T-helper 22 cell (primary cell): Measurements from ENCODE around the gene MINDY4.

Experiments
- DNase-seq: peaks from one replicate; pipeline ENCODE4 v3.0.0-alpha.2; 2020; ENCODE audit warnings: low read depth

The MINDY4 gene

GRCh38 chr7:30743371-30744074 is 27.7 kb upstream of the MINDY4 start:
- no peak for DNase-seq

DNA sequence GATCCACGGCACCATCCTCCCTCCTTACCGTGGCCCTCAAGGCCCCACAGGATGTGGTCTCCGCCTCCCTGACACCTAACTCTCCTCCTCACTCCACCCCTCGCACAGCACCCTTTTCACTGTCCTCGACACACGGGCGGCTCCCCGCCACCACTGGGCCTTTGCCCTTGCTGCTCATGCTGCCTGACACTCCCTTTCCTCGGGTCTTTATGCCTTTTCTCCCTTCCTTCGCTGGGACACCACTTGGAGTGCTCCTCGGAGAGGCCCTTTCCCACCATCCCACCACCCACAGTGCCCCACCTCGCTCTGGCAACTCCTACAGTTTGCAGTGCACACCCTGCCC is 27.2 kb upstream of the MINDY4 start:
- DNase-seq, result no peak

- DNase-seq, result no peak
Measured at GRCh38 chr7:30745261-30745941, 25.8 kb upstream of the MINDY4 start.

- no peak for DNase-seq
Measured at GRCh38 chr7:30750010-30750409, 21.2 kb upstream of the MINDY4 start.

- no peak for DNase-seq
Measured at GRCh38 chr7:30750683-30751650, 20.2 kb upstream of the MINDY4 start.

- no peak for DNase-seq
Measured at GRCh38 chr7:30751696-30752273, 19.4 kb upstream of the MINDY4 start, which contains the start of gene INMT. TSS of gene INMT (plus strand) at chr7:30752135. CDS start at chr7:30752151, 16 bp downstream.

GRCh38 chr7:30752484-30752883 is 18.7 kb upstream of the MINDY4 start:
- no peak for DNase-seq

GRCh38 chr7:30752979-30753378 is 18.2 kb upstream of the MINDY4 start:
- no peak for DNase-seq

GRCh38 chr7:30754315-30754877 is 16.8 kb upstream of the MINDY4 start:
- DNase-seq, result no peak

- no peak for DNase-seq
Measured at GRCh38 chr7:30755384-30756154, 15.6 kb upstream of the MINDY4 start.

GRCh38 chr7:30757342-30757692 is 13.9 kb upstream of the MINDY4 start:
- DNase-seq, result no peak

DNA sequence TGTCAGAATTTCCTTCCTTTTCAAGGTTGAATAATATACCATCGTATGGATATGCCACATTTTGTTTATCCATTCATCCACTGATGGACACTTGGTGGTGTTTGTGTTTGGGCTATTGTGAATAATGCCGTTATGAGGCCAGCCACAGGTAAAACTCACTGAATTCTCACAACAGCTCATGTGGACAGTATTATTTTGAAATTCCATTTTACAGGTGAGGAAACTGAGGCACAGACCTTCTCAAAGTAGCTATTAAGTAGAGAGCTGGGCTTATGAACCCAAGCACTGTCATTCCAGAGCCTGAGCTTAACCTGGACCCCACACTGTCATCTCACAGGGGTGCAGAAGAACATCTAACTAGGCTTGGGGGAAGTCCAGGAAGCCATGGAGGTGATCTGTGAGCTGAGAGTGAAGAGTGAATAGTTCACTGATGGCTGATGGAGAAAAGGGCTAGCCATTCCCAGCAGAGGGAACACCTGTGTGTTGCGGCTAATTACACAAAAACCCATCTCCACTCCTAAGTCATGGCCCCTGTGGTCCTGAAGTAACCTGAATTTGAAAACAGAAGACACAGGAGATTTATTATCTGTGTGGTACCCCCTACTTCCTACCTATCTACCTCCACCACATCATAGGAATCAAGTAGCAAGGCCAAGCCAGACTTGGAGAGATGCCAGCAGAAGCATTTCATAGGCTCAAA is 10.6 kb upstream of the MINDY4 start:
- DNase-seq, result no peak

DNA sequence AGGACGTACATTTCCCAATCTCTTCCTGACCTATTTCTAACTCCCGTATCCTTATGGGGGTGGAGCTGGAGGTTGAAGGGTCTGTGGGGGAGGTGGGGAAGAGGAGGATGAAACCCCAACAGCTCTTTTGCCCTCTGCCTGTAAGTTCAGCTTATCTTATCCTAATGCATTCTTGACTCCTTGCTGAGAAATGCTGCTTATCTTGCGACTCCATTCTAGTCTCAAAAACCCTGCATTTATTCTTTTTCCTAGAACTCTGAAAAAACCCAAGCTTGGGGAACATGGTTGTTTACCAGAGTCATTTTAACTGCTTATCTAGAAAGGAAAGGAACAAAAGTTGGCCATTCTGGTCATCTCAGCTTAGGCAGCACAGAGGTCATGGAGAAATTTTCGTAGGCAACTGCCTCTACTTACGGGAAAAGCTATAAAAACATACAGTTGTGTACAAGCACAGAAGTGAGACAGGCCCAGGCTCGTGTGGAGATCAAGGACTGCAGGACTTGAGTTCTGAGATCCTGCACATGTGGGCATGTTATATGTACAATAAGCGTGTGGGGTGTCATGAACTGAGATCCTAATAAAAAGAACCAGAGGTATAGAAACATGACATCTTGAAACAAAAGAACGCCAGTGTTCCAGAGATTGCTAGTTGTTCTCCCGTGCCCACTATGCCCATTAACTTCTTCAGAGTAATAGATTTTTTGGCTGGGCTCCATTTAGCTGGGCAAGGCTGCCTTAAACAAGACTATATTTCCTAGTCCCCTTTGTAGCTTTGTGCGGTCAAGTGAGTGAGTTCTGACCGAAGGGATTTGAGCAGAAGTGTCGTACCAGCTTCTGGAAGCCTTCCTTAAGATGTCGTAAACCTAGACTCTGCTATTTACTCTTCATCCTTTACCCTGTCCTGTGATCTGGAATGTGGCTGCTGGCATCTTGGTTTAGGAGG is 9.7 kb upstream of the MINDY4 start:
- no peak for DNase-seq

DNA sequence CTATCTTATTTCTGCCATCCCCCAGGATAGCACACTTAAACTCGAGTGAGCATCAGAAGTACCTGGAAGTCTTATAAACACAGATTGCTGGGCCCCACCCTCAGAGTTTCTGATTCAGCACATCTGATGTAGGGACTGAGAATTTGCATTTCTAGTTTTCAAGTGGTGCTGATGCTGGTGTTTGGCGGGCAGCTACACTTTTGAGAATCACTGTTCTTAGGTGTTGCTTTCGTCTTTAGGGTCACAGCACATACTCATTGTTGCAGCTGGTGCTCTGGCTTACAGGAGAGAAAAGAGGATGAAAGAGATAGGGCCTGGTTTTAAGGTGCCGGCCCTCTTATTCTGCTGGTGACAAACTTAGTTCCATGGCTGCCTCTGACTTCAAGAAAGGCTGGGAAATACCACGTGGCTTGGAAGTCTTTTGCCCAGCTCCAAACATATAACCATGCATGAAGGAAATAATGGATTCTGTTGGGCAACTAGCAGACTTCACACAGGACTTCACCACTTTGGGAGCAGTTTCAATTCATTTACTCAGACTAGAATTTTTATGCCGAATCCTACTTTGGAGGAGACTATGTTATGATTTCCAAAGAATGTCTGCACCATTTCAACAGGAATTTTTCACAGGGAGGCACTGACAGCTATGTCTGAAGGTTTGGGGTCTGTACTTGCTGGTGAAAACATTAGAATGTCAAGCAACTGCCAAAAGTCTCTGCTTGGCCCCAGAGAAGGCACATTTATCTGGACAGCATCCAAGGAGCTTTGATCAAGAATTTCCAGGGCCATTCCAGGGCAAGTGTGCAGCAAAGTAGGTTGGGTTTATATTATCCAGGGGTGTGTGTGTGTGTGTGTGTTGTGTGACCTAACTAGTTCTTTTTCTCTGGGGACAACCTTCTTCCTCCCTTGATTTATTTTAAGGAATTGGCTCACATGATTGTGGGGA is 6.9 kb upstream of the MINDY4 start:
- no peak for DNase-seq

DNA sequence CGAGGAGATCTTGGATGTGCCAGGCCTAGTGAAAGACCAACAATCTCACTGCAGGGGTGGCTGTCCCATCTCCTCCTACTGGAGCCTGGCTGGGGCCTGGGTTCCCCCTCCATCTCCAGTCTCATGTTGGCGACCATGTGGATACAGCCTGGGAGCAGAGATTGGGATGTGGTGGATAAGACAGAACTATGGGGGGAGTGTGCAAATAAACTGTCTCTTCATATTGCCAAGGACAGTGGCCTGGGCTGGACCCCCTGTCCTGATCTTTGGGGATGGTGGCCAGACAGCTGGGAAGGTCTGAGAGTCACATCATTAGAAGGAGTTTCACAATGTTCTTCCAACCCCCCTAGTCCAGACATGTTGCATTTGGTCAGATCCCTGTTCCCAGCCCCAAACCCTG is 5.8 kb upstream of the MINDY4 start:
- DNase-seq, result no peak

GRCh38 chr7:30770845-30771173 is 408 bp upstream of the MINDY4 start:
- no peak for DNase-seq

DNA sequence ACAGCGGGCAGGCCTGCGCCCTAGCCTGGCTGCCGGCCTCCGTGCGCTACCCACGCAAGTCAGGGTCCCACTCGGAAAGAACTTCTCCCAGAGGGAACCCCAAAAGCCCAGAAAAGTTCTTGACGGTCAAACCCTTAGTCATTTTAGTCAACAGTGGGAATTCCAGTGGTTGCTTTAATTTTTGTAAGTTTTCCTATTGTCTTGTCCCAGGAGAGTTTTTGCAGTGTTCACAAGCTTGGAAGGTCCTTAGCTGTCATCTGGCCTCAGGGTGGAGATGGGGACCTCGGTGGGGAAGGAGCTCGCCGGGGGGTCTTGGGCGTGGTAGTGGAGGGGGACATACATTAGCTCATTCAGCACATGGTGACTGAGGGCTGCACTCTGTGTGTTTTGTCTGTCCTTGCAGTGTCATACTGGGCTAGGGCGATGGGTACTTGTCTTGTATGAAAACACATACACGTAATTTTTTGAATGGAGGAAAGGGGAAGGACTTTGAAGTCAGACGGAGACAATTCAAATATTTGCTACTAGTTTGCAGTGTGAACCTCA is 736 bp downstream of the MINDY4 start:
- no peak for DNase-seq

DNA sequence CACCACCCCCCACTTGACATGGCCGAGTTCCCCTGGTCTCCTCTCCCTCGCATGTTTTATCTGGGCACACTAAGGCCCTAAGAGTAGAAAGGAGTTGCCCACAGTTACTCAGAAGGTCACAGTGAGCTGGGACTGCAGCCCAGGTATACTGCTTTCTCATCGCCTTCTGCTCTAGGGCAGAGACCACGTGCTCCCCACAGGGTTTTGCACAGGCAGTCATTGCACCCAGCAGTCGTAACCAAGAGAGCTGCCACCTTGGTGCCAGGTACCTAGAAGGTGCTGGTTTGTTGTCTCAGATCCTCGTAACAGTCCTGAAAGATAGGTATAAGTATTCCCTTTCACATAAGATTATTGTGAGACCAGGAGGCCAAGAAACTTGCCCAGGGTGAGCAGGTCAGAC is 1.8 kb downstream of the MINDY4 start:
- no peak for DNase-seq
